ENCODE measurements around the gene KLHDC8A.

GRCh38 chr1:205321959-205322283 is 34.8 kb downstream of the KLHDC8A start:
- TF ChIP-seq CTCF (conservative IDR thresholded peaks at IDR 0.05; ENCODE audit: low read depth, low read length) (no peak), EZH2 (IDR thresholded peaks at IDR 0.05; ENCODE audit: borderline replicate concordance, low read depth, low read length, poor library complexity, severe bottlenecking) (no peak)
